ENCODE data around the gene OR51M1.

DNA sequence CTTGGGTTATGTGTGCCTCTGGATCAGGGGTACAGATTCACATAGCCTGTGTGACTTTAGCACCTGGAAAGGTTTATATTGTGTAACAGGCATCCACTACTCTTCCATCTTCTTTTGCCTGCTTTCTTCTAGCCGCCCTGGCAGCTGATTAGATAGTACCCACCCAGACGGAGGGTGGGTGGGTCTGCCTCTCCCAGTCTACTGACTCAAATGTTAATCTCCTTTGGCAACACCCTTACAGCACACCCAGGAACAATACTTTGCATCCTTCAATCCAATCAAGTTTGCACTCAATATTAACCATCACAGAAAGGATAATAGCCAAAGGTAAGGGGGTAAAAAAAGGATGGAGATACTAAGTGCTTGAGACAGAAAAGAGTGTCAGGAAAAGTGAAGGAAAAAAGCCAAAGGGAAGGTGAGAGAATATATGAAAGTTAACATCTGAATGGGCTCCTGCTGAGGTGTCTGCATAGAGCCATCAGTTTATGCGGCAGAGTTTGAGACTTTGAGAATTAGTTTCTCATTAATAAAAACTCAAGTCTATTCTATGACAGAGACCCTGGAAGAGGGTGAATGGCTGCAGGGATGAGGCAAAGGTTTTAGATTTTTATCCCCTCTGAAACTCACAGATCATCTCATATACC lies 34.9 kb upstream of the OR51M1 start:
- TF ChIP-seq, protein P1, sequence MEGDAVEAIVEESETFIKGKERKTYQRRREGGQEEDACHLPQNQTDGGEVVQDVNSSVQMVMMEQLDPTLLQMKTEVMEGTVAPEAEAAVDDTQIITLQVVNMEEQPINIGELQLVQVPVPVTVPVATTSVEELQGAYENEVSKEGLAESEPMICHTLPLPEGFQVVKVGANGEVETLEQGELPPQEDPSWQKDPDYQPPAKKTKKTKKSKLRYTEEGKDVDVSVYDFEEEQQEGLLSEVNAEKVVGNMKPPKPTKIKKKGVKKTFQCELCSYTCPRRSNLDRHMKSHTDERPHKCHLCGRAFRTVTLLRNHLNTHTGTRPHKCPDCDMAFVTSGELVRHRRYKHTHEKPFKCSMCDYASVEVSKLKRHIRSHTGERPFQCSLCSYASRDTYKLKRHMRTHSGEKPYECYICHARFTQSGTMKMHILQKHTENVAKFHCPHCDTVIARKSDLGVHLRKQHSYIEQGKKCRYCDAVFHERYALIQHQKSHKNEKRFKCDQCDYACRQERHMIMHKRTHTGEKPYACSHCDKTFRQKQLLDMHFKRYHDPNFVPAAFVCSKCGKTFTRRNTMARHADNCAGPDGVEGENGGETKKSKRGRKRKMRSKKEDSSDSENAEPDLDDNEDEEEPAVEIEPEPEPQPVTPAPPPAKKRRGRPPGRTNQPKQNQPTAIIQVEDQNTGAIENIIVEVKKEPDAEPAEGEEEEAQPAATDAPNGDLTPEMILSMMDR (IDR thresholded peaks at IDR 0.05): no peak
- no peak for TF ChIP-seq POLR2A (IDR thresholded peaks at IDR 0.05)
